SW 1271 (cell line): ENCODE results near the gene LMX1A.

Experiments used
- DNase-seq, 2 experiments: peaks; one replicate each; lab custom pipeline; 2025; lab: John Stamatoyannopoulos, UW

Gene LMX1A

GRCh38 chr1:165265196-165265838, 91.2 kb downstream of the LMX1A start:
- no peak for DNase-seq

- DNase-seq, result no peak
Observed at GRCh38 chr1:165259706-165260428, 96.6 kb downstream of the LMX1A start.

DNA sequence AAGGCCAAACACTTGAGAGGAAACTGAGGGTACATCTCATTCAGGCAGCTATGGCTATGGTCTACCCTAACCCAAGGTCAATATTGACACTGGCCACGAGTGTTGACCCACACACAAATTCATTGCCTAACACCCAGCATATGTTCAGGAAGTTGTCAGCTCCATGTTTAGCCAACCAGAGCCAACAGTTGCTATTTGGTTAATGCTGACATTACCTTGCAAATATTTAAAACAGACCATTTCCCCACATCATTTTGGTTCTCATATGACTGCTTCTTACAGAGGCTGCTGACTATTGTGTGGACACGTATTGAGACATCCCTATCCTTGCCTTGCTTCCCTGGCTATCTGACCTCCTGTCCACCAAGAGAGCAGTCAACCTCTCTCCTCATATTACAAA, 97.3 kb downstream of the LMX1A start:
- no peak for DNase-seq

DNA sequence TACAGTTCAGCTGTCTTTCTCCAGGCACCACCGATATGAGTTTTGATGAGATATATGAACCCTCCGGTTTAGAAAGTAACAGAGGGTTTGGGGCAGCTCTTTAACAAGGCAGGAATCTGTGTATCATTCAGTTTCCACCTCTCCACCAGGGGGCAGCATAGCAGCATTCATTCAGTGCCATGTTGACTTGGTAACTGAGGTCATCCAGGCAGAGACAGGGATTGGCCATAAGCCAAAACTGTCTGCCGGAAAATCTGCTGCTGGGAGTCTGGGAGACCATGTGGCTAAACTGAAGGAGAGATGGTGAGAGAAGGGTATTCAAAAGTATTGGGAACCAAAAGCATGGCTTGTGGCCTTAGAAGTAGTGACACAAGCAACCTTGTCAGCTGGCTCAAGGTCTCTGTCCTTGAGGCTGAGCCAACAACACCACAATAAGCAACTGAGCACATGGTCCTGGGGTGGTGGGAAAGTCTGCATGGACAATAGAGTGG, 98.5 kb downstream of the LMX1A start:
- peak in 1 of 2 experiments; percentile 5 for DNase-seq

- no peak for DNase-seq
Observed at GRCh38 chr1:165254896-165255625, 101.5 kb downstream of the LMX1A start.

- no peak for DNase-seq
Observed at GRCh38 chr1:165254376-165254775, 102.1 kb downstream of the LMX1A start.

DNA sequence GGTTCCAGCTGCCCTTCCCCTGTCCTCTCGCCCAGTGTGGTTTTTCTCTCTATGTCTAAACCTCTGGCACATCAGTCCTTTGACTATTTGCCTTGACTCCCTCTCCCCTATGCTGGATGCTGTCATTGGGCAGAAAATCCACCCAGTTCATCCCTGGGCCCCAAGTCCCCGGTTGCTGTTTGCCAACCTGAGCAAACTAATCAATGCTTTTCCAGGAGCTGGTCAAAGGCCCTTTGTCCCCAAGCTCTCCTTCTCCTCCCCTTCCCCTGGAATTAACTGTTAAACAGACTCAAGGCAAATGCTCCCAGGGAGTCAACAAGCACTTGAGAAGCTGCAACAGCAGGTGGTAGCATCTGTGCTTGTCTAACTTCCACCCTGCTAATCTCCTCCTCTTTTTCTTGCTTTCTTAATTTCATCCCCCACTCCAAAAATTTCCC, 102.7 kb downstream of the LMX1A start:
- no peak for DNase-seq

- no peak for DNase-seq
Observed at GRCh38 chr1:165248969-165249571, 107.4 kb downstream of the LMX1A start.

GRCh38 chr1:165241952-165242351, 114.6 kb downstream of the LMX1A start:
- DNase-seq, result no peak

DNA sequence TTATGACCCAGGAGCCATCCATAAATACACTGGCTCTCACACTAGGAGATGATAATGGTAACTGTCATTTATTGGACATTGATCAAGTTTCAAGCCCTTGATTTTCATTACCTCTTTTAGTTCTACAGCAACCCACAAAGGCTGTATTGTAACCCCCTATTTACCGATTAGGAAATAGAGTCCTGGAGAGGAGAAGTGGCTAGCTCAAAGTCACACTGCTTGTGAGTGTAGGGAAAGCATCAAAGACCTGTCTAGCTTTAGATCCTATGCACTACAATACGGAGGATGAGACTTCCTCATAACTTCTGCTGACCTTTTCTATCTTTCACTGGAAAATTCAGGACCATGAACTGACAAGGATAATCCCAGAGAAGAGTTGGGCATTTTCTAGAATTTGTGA, 115.2 kb downstream of the LMX1A start:
- DNase-seq, result no peak

DNA sequence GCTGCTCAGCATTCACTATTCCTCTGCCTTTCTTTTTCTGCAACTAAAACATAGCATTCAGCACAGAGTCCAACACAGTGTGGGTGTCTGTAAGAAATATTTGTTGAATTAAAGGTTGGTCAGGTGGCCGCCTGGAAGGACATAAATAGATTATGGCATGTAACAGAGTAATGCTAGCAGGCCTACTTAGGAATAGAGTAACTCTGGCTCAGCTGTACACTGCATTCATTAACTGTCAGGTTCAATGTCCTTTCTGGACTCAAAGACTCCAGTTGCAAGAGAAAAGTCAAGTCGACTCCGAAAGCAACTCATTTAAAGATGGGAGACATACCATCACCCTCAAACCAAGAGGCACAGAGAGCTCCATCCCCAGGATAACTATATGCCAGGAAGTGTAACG, 116.0 kb downstream of the LMX1A start:
- no peak for DNase-seq

DNA sequence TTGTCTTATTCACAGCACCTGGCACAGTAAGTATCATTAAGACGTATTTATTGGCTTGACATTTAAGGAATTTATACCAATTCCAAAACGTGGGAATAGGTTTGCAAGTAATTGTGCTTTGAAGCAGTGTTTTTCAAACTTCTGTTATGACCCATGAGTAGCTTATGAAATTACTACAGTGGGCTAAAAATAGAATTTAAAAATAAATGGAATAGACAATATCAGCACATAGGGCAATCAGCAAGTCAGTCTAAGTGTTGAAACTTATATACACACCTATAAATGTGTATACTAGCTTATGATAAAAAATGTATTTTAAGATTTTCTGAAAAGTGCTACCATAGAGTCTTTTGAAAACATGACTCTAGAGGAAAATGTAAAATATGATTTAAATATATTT, 116.6 kb downstream of the LMX1A start:
- DNase-seq, result no peak

DNA sequence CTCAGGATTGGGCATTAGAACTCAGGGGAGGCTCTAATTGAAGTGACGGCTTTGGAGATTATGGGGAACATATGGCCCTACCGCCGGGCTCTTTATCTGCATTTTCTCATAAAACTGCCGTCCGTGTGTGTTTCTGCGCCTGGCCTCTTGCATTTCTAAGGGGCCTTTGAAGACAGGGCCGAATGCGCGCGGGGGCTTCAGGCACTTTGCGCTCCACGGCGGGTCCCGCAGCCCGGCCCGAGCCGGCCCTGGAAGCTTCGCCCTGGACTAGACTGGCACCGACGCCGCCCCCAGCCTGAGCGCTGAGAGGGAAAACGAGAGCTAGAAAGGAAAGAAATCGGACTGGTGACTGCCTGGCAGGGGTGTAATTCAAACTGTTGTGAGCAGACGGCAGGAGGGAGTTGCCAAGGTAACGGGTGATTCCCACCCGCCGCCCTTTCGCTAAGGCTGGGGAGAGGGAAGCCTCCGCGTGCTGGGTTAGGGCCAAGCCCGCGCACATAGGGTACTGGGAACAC, 120.7 kb downstream of the LMX1A start:
- DNase-seq, result no peak

- no peak for DNase-seq
Observed at GRCh38 chr1:165235155-165235776, 121.2 kb downstream of the LMX1A start.

- DNase-seq, result no peak
Observed at GRCh38 chr1:165234149-165234548, 122.4 kb downstream of the LMX1A start.

DNA sequence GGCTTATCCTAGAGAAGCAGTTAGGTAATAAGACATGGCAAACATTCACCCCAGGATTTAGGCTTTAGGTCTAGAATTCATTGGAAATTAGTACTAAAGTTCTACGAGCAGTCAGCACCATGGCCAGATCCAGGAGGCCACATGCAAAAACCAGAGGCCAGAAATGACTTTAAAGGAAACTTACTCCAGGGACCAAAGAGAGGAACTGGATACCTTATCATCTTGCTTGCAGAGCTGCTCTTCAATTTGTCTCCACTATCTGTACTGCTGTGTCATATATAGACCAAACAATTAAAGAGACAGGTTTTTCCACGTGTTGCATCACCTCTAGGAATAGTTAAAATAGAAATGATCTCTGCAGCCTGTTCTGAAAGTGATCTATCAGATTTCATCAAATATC, 127.8 kb downstream of the LMX1A start:
- no peak for DNase-seq

DNA sequence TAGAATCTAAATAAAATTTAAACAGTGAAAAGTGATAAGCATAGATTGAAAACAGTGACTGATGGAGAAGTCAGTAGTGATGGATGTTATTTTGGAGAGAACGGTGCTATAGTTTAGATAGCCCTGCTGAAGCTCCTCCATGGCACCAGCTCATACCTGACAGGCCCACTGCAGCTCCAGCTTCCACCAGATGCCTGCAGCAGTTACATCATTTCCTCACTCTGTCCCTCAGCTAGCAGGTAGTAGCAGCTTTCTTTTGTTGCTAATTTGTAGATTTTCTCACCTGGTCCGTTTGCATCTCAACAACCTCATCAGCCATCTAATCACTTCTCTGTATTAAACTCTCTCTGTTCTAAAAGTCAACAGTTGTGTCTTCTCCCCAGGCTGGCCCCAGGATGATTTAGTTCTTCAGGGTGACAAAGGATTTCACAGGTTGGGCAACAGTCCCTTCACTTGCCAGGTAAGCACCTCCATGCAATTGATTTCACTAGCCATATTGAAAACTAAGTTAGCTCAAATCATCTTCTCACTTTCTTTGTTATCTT, 128.3 kb downstream of the LMX1A start:
- DNase-seq, result no peak

GRCh38 chr1:165226326-165226725, 130.2 kb downstream of the LMX1A start:
- DNase-seq, result no peak

DNA sequence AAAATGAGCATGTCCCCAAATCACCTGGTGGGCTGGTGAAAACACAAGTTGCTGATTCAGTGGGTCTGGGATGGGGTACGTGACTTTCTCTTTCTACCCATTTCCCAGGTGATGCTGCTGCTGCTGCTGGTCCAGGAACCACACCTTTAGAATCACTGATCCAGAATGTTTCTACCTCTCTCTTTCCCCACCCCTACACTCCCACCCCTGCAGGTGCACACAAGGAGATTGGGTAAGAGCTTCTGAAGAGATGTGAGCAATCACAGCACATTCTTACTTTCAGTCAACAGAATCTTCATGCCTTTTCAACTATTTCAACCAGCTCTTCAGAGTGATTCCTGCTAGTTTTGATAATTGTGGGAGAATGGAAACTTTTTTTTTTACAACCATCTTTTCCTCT, 130.9 kb downstream of the LMX1A start:
- no peak for DNase-seq

DNA sequence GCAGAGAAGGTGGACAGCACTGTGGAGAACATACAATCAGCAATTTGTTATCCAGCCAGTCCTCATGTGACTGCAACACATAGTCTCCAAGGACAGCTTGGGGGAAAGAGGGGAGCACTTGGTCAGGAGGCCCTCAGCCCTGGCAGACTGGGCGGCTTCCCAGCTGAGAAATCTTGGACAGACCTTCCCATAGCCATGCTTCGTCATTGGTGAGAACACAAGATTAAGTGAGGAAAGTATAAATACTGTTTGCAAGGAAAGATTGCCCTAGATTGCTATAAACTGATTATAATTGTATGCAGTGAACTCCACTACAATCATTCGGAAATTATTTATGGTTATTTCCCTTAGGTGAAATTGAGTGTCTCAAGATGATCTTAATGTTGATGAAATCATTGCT, 131.5 kb downstream of the LMX1A start:
- DNase-seq, result no peak

GRCh38 chr1:165224504-165224903, 132.0 kb downstream of the LMX1A start:
- DNase-seq, result no peak

- no peak for DNase-seq
Observed at GRCh38 chr1:165222580-165222979, 133.9 kb downstream of the LMX1A start.
